Measurements from ENCODE around the gene AP3B1. TPM values are rescaled to one million over a fixed set of nuclear protein-coding genes. Genes with fewer than 3 reads are reported as not detected.

The AP3B1 gene
- total RNA-seq, 1 experiment from 2014 or later, result 50.3 TPM

DNA sequence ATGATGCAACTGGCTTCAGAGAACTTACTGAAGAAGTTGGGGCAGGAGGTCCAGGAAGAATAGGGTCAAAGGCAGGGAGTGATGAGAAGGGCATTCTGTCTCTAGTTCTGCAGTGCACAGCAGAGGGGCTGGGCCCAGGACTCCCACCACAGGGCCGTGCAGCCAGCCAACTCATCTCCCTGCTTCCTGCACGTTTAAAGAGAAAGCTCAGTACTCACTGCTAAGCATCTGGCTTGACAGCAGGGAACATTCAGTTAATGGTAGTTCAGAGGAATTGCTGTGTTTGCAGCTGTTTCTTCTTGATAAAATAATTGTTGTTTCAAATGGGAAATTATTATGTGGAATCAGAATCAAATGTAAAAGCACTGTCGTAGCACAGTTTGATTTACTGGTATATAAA lies 40.3 kb upstream of the AP3B1 start:
- DNase-seq (ENCODE audit: low spot score) (no peak), ATAC-seq (0 out of 2 replicates have a peak, but pooled peaks have one; percentile 30)
- POLR2A ChIA-PET, result interaction anchor here (0.5 kb wide), 1 partner anchor 608 kb away, joined by 5 read pairs; no protein-coding TSS in a partner anchor
- H3K9me3 Mint-ChIP-seq, result peaks cover 16% of the 10 kb centered on the region
- peaks cover 47% of the 10 kb centered on the region for H3K27me3 Mint-ChIP-seq (ENCODE audit: low read depth)
- no peaks in the 10 kb centered on the region for H3K4me1 Mint-ChIP-seq
- H3K4me3 Mint-ChIP-seq, result no peak overlapping the region
- no peak overlapping the region for H3K27ac Mint-ChIP-seq
- TF ChIP-seq NR3C1 (CRISPR knock-in tag; conservative IDR thresholded peaks at IDR 0.05; ENCODE audit: low read depth) (no peak), FOXK1 (CRISPR knock-in tag; IDR thresholded peaks at IDR 0.05) (no peak), ELF4 (CRISPR knock-in tag; IDR thresholded peaks at IDR 0.05; ENCODE audit: low read depth) (no peak), EMX1 (CRISPR knock-in tag; IDR thresholded peaks at IDR 0.05) (no peak), ETV6 (CRISPR knock-in tag; IDR thresholded peaks at IDR 0.05) (no peak), MXD4 (CRISPR knock-in tag; IDR thresholded peaks at IDR 0.05; ENCODE audit: borderline replicate concordance) (no peak), RELA (CRISPR knock-in tag; IDR thresholded peaks at IDR 0.05; ENCODE audit: borderline replicate concordance) (no peak), NR2C2 (CRISPR knock-in tag; IDR thresholded peaks at IDR 0.05) (no peak), ZNF138 (CRISPR knock-in tag; conservative IDR thresholded peaks at IDR 0.05) (no peak), KAT7 (CRISPR knock-in tag; IDR thresholded peaks at IDR 0.05; ENCODE audit: borderline replicate concordance) (no peak), TP53 (CRISPR knock-in tag; IDR thresholded peaks at IDR 0.05) (no peak)
- TF ChIP-seq, protein P1, sequence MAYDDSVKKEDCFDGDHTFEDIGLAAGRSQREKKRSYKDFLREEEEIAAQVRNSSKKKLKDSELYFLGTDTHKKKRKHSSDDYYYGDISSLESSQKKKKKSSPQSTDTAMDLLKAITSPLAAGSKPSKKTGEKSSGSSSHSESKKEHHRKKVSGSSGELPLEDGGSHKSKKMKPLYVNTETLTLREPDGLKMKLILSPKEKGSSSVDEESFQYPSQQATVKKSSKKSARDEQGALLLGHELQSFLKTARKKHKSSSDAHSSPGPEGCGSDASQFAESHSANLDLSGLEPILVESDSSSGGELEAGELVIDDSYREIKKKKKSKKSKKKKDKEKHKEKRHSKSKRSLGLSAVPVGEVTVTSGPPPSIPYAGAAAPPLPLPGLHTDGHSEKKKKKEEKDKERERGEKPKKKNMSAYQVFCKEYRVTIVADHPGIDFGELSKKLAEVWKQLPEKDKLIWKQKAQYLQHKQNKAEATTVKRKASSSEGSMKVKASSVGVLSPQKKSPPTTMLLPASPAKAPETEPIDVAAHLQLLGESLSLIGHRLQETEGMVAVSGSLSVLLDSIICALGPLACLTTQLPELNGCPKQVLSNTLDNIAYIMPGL (CRISPR knock-in tag; IDR thresholded peaks at IDR 0.05), result no peak
- TF ChIP-seq, protein P2, sequence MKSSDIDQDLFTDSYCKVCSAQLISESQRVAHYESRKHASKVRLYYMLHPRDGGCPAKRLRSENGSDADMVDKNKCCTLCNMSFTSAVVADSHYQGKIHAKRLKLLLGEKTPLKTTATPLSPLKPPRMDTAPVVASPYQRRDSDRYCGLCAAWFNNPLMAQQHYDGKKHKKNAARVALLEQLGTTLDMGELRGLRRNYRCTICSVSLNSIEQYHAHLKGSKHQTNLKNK (CRISPR knock-in tag; IDR thresholded peaks at IDR 0.05), result no peak
- TF ChIP-seq, protein P3, sequence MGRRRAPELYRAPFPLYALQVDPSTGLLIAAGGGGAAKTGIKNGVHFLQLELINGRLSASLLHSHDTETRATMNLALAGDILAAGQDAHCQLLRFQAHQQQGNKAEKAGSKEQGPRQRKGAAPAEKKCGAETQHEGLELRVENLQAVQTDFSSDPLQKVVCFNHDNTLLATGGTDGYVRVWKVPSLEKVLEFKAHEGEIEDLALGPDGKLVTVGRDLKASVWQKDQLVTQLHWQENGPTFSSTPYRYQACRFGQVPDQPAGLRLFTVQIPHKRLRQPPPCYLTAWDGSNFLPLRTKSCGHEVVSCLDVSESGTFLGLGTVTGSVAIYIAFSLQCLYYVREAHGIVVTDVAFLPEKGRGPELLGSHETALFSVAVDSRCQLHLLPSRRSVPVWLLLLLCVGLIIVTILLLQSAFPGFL (CRISPR knock-in tag; IDR thresholded peaks at IDR 0.05; ENCODE audit: borderline replicate concordance), result no peak
- TF ChIP-seq, protein P4, sequence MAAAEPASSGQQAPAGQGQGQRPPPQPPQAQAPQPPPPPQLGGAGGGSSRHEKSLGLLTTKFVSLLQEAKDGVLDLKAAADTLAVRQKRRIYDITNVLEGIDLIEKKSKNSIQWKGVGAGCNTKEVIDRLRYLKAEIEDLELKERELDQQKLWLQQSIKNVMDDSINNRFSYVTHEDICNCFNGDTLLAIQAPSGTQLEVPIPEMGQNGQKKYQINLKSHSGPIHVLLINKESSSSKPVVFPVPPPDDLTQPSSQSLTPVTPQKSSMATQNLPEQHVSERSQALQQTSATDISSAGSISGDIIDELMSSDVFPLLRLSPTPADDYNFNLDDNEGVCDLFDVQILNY (CRISPR knock-in tag; IDR thresholded peaks at IDR 0.05), result no peak
- peaks cover 11% of the 10 kb centered on the region for H3K36me3 Mint-ChIP-seq
- CTCF ChIA-PET, result interaction anchor here (0.6 kb wide), 1 partner anchor 10 kb away, joined by 4 read pairs; no protein-coding TSS in a partner anchor

DNA sequence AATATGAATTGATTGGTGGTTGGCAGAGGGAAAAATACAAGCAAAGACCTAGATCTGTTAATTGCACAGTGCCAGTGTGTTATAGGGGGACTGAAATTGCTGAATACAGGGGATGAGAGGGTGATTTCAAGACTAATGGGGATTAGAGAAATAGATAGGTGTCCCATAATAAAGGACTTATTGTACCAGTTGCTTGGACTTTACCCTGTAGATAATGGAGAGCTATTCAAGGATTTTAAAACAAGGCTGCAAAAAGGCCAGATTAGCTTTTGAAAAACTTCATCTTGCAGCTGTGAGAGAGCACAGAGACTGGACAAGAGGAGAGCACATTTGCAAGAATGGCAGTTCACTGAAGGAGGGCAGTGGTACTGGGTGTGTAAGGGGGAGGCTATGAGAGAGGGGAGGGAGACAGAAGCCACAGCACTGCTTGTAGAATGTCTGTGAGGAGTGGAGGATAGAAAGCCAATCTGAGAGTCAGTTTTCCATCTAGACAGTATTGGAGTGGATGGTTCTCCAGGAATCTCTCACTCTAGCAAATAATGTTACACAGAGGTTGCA lies 37.1 kb upstream of the AP3B1 start:
- Mint-ChIP-seq H3K9me3 (peaks cover 2% of the 10 kb centered on the region), H3K27me3 (ENCODE audit: low read depth) (peaks cover 28% of the 10 kb centered on the region), H3K4me1 (peaks cover 11% of the 10 kb centered on the region), H3K4me3 (no peak overlapping the region), H3K27ac (no peak overlapping the region), H3K36me3 (no peaks in the 10 kb centered on the region; the same call in 1 of the 2 replicates)
- ATAC-seq, result no peak
- CTCF ChIA-PET, result interaction anchor here (1.1 kb wide), 1 partner anchor 29 kb away, joined by 3 read pairs; the partner anchor contains the start of gene SCAMP1
- POLR2A ChIA-PET, result no interaction called here
- DNase-seq (ENCODE audit: low spot score), result no peak
- TF ChIP-seq FOXJ3 (CRISPR knock-in tag; IDR thresholded peaks at IDR 0.05; ENCODE audit: borderline replicate concordance), result no peak
- no peak for TF ChIP-seq TEAD4 (CRISPR knock-in tag; IDR thresholded peaks at IDR 0.05)
- TF ChIP-seq, protein P5, sequence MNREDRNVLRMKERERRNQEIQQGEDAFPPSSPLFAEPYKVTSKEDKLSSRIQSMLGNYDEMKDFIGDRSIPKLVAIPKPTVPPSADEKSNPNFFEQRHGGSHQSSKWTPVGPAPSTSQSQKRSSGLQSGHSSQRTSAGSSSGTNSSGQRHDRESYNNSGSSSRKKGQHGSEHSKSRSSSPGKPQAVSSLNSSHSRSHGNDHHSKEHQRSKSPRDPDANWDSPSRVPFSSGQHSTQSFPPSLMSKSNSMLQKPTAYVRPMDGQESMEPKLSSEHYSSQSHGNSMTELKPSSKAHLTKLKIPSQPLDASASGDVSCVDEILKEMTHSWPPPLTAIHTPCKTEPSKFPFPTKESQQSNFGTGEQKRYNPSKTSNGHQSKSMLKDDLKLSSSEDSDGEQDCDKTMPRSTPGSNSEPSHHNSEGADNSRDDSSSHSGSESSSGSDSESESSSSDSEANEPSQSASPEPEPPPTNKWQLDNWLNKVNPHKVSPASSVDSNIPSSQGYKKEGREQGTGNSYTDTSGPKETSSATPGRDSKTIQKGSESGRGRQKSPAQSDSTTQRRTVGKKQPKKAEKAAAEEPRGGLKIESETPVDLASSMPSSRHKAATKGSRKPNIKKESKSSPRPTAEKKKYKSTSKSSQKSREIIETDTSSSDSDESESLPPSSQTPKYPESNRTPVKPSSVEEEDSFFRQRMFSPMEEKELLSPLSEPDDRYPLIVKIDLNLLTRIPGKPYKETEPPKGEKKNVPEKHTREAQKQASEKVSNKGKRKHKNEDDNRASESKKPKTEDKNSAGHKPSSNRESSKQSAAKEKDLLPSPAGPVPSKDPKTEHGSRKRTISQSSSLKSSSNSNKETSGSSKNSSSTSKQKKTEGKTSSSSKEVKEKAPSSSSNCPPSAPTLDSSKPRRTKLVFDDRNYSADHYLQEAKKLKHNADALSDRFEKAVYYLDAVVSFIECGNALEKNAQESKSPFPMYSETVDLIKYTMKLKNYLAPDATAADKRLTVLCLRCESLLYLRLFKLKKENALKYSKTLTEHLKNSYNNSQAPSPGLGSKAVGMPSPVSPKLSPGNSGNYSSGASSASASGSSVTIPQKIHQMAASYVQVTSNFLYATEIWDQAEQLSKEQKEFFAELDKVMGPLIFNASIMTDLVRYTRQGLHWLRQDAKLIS (CRISPR knock-in tag; IDR thresholded peaks at IDR 0.05; ENCODE audit: borderline replicate concordance), result no peak
- TF ChIP-seq, protein P6, sequence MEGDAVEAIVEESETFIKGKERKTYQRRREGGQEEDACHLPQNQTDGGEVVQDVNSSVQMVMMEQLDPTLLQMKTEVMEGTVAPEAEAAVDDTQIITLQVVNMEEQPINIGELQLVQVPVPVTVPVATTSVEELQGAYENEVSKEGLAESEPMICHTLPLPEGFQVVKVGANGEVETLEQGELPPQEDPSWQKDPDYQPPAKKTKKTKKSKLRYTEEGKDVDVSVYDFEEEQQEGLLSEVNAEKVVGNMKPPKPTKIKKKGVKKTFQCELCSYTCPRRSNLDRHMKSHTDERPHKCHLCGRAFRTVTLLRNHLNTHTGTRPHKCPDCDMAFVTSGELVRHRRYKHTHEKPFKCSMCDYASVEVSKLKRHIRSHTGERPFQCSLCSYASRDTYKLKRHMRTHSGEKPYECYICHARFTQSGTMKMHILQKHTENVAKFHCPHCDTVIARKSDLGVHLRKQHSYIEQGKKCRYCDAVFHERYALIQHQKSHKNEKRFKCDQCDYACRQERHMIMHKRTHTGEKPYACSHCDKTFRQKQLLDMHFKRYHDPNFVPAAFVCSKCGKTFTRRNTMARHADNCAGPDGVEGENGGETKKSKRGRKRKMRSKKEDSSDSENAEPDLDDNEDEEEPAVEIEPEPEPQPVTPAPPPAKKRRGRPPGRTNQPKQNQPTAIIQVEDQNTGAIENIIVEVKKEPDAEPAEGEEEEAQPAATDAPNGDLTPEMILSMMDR (IDR thresholded peaks at IDR 0.05), result no peak
- TF ChIP-seq RORB (CRISPR knock-in tag; IDR thresholded peaks at IDR 0.05), result no peak
- TF ChIP-seq, protein P7, sequence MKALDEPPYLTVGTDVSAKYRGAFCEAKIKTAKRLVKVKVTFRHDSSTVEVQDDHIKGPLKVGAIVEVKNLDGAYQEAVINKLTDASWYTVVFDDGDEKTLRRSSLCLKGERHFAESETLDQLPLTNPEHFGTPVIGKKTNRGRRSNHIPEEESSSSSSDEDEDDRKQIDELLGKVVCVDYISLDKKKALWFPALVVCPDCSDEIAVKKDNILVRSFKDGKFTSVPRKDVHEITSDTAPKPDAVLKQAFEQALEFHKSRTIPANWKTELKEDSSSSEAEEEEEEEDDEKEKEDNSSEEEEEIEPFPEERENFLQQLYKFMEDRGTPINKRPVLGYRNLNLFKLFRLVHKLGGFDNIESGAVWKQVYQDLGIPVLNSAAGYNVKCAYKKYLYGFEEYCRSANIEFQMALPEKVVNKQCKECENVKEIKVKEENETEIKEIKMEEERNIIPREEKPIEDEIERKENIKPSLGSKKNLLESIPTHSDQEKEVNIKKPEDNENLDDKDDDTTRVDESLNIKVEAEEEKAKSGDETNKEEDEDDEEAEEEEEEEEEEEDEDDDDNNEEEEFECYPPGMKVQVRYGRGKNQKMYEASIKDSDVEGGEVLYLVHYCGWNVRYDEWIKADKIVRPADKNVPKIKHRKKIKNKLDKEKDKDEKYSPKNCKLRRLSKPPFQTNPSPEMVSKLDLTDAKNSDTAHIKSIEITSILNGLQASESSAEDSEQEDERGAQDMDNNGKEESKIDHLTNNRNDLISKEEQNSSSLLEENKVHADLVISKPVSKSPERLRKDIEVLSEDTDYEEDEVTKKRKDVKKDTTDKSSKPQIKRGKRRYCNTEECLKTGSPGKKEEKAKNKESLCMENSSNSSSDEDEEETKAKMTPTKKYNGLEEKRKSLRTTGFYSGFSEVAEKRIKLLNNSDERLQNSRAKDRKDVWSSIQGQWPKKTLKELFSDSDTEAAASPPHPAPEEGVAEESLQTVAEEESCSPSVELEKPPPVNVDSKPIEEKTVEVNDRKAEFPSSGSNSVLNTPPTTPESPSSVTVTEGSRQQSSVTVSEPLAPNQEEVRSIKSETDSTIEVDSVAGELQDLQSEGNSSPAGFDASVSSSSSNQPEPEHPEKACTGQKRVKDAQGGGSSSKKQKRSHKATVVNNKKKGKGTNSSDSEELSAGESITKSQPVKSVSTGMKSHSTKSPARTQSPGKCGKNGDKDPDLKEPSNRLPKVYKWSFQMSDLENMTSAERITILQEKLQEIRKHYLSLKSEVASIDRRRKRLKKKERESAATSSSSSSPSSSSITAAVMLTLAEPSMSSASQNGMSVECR (CRISPR knock-in tag; IDR thresholded peaks at IDR 0.05; ENCODE audit: borderline replicate concordance), result no peak
